Gastroesophageal sphincter (tissue), 4 donors: ENCODE results near the gene PCDH15. TPM values are rescaled to one million over a fixed set of nuclear protein-coding genes. Genes with fewer than 3 reads are reported as not detected.

ENCODE experiments used
- ATAC-seq: fragments of 150-250 bp; one replicate; pipeline ENCODE4 v1.9.1; 2016; ENCODE audit warnings: mild to moderate bottlenecking, moderate library complexity
- H3K27ac ChIP-seq, 4 donors: fragments of 200-600 bp; sonication (generic) in 3 of 4; 1 replicate in 3 of 4; 2 replicates in 1 of 4; pipeline ENCODE4 v1.5.1; 2016 to 2019
- H3K27me3 ChIP-seq: fragments of 200-600 bp; sonication (generic); one replicate; pipeline ENCODE4 v1.5.1; 2019
- H3K36me3 ChIP-seq, 2 donors: fragments of 200-600 bp; sonication (generic); one replicate each; pipeline ENCODE4 v1.5.1; 2019; ENCODE audit warnings: control low read depth in 1 of 2
- H3K4me1 ChIP-seq, 3 donors: fragments of 200-600 bp; sonication (generic); 1 replicate in 2 of 3; 2 replicates in 1 of 3; pipeline ENCODE4 v1.5.1; 2016 to 2019; ENCODE audit warnings: control low read depth in 2 of 3
- H3K4me3 ChIP-seq, 2 donors: fragments of 200-600 bp; sonication (generic); one replicate each; pipeline ENCODE4 v1.5.1; 2019; ENCODE audit warnings: mild to moderate bottlenecking in 1 of 2, moderate library complexity in 1 of 2
- H3K9me3 ChIP-seq, 3 donors: fragments of 200-600 bp; sonication (generic); one replicate each; pipeline ENCODE4 v1.5.1; 2017 to 2019; ENCODE audit warnings: control low read depth in 2 of 3
- EP300 ChIP-seq: sonication (generic); formaldehyde crosslinking; IDR thresholded peaks from one replicate; pipeline ENCODE4 v1.6.1; 2017; ENCODE audit warnings: antibody characterized with exemption, mild to moderate bottlenecking
- POLR2A ChIP-seq, 2 donors: fragments of 450-650 bp; IDR thresholded peaks; one replicate each; pipeline ENCODE4 v1.6.1; 2017; ENCODE audit warnings: antibody characterized with exemption in 2 of 2, mild to moderate bottlenecking in 2 of 2, moderate library complexity in 1 of 2
- POLR2AphosphoS5 ChIP-seq: sonication (generic); formaldehyde crosslinking; IDR thresholded peaks from one replicate; pipeline ENCODE4 v1.6.1; 2017; ENCODE audit warnings: antibody characterized with exemption
- whole genome bisulfite sequencing, 2 donors: methylation state at CpG; one replicate each; pipeline ENCODE4 v1.1.5; 2018; ENCODE audit warnings: low coverage in 1 of 2; 5-methylcytosine and 5-hydroxymethylcytosine counted together
- total RNA-seq, 4 donors: library from RNA; depleted of rRNA; stranded (reverse); fragments of >200 nt; gene quantifications; one replicate each; pipeline ENCODE4 v1.1.0, GENCODE V29; 2016
- TF ChIP-seq, protein P1 (sequence below), 4 experiments: fragments of 200-600 bp in 2 of 4; fragments of 450-650 bp in 2 of 4; sonication (generic) in 1 of 4; IDR thresholded peaks; one replicate each; pipeline ENCODE4 v1.5.1; 2017 to 2019; ENCODE audit warnings: antibody characterized with exemption in 4 of 4, mild to moderate bottlenecking in 2 of 4, moderate library complexity in 2 of 4

PCDH15 gene
- total RNA-seq, 4 donors from 2014 or later, result 0.10 to 0.50 (median 0.27) TPM; not detected in 1

GRCh38 chr10:53808677-53809372 lies 992.2 kb downstream of the PCDH15 start:
- TF ChIP-seq EP300 (no peak), POLR2A (IDR thresholded peaks at IDR 0.05) (no peak), POLR2AphosphoS5 (no peak)
- TF ChIP-seq, protein P1, sequence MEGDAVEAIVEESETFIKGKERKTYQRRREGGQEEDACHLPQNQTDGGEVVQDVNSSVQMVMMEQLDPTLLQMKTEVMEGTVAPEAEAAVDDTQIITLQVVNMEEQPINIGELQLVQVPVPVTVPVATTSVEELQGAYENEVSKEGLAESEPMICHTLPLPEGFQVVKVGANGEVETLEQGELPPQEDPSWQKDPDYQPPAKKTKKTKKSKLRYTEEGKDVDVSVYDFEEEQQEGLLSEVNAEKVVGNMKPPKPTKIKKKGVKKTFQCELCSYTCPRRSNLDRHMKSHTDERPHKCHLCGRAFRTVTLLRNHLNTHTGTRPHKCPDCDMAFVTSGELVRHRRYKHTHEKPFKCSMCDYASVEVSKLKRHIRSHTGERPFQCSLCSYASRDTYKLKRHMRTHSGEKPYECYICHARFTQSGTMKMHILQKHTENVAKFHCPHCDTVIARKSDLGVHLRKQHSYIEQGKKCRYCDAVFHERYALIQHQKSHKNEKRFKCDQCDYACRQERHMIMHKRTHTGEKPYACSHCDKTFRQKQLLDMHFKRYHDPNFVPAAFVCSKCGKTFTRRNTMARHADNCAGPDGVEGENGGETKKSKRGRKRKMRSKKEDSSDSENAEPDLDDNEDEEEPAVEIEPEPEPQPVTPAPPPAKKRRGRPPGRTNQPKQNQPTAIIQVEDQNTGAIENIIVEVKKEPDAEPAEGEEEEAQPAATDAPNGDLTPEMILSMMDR (IDR thresholded peaks at IDR 0.05), result no peak
- 79 to 80% methylated on average over 8 of the region's 8 CpGs for WGBS, 2 donors
- no peak for ATAC-seq

GRCh38 chr10:53786236-53786900 lies 1014.7 kb downstream of the PCDH15 start:
- ATAC-seq, result no peak
- H3K4me3 ChIP-seq, result no peak overlapping the region
- H3K27ac ChIP-seq, result no peak overlapping the region
- TF ChIP-seq, protein P1 (IDR thresholded peaks at IDR 0.05), result no peak
- TF ChIP-seq POLR2AphosphoS5, result no peak
- TF ChIP-seq EP300, result no peak
- TF ChIP-seq POLR2A (IDR thresholded peaks at IDR 0.05), result no peak
- WGBS, 2 donors, result 76 to 92% methylated on average over 7 of the region's 8 CpGs
- no peaks in the 10 kb centered on the region for H3K4me1 ChIP-seq
- H3K27me3 ChIP-seq, result no peaks in the 10 kb centered on the region
- no peaks in the 10 kb centered on the region for H3K9me3 ChIP-seq
- H3K36me3 ChIP-seq, result no peaks in the 10 kb centered on the region

More at GRCh38 chr10:53808677-53809372, 992.2 kb downstream of the PCDH15 start:
- H3K36me3 ChIP-seq, result no peaks in the 10 kb centered on the region
- H3K4me3 ChIP-seq, result no peak overlapping the region
- no peaks in the 10 kb centered on the region for H3K9me3 ChIP-seq
- no peak overlapping the region for H3K27ac ChIP-seq
- no peaks in the 10 kb centered on the region for H3K4me1 ChIP-seq
- no peaks in the 10 kb centered on the region for H3K27me3 ChIP-seq

GRCh38 chr10:53771701-53772100 lies 1029.3 kb downstream of the PCDH15 start:
- no peak for TF ChIP-seq POLR2A (IDR thresholded peaks at IDR 0.05)
- TF ChIP-seq EP300, result no peak
- TF ChIP-seq, protein P1 (IDR thresholded peaks at IDR 0.05), result no peak
- no peak for TF ChIP-seq POLR2AphosphoS5
- Histone ChIP-seq H3K9me3 (no peaks in the 10 kb centered on the region), H3K36me3 (no peaks in the 10 kb centered on the region), H3K4me3 (no peak overlapping the region), H3K4me1 (no peaks in the 10 kb centered on the region), H3K27me3 (no peaks in the 10 kb centered on the region), H3K27ac (no peak overlapping the region)
- no peak for ATAC-seq
- WGBS, 2 donors, result 74 to 85% methylated on average over 6 to 9 of the region's 10 CpGs

DNA sequence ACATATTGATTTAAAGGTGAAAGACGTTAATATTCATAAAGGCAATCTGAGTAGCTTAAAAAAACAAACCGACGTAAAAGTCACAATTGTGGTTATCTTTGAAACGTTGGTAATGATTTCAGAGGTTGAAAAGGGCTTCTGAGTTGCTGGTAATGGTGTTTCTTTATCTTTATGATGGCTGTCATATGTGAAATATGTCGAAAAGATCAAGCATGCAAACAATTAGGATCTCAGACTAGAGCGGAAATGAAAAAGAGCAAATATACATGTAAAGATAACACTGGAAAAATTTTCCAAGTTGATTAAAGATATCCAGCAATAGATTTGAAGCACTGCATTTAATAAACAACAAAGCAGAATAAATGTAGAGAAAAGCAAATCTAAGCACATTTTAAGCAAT lies 1030.1 kb downstream of the PCDH15 start:
- Histone ChIP-seq H3K4me3 (no peak overlapping the region), H3K9me3 (no peaks in the 10 kb centered on the region), H3K27me3 (no peaks in the 10 kb centered on the region), H3K4me1 (no peaks in the 10 kb centered on the region), H3K27ac (no peak overlapping the region), H3K36me3 (no peaks in the 10 kb centered on the region)
- 68 to 79% methylated on average over 6 of the region's 6 CpGs for WGBS, 2 donors
- TF ChIP-seq POLR2A (IDR thresholded peaks at IDR 0.05), result no peak
- TF ChIP-seq EP300, result no peak
- TF ChIP-seq, protein P1 (IDR thresholded peaks at IDR 0.05), result no peak
- TF ChIP-seq POLR2AphosphoS5, result no peak
- no peak for ATAC-seq

DNA sequence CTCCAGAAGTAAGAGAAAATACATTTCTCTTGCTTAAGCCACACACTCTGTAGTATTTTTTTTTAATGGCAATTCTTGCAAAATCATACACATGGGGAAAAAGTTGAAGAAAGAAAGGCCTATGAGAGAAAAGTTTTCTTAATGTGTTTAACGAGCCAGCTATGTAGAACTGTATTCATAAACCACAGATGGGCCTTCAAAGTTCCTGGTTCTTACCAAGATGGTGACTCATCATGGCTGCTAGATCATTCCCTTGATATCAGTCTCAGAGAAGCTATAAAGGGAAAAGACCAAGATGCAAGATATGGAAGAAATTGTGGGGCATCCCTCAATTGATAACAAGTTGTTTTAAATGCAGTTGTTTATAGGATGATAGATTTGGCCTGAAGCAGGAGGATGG lies 1035.7 kb downstream of the PCDH15 start:
- no peak overlapping the region for H3K4me3 ChIP-seq
- H3K4me1 ChIP-seq, result no peaks in the 10 kb centered on the region
- no peaks in the 10 kb centered on the region for H3K27me3 ChIP-seq
- TF ChIP-seq POLR2AphosphoS5 (no peak), EP300 (no peak), POLR2A (IDR thresholded peaks at IDR 0.05) (no peak)
- TF ChIP-seq, protein P1 (IDR thresholded peaks at IDR 0.05), result no peak
- no peaks in the 10 kb centered on the region for H3K36me3 ChIP-seq
- no peak overlapping the region for H3K27ac ChIP-seq
- ATAC-seq, result no peak
- 75 to 100% methylated on average over 1 of the region's 1 CpG for WGBS, 2 donors
- H3K9me3 ChIP-seq, result no peaks in the 10 kb centered on the region
